Urinary bladder (tissue), 4 donors: ENCODE measurements around the gene SLC12A3. TPM values are rescaled to one million over a fixed set of nuclear protein-coding genes. Genes with fewer than 3 reads are reported as not detected.

Experiments
- DNase-seq: peaks from one replicate; pipeline ENCODE4 v3.0.0-alpha.2; 2015; ENCODE audit errors: extremely low spot score
- H3K27ac ChIP-seq: one replicate; pipeline ENCODE4 v1.5.1; 2013; ENCODE audit warnings: low read depth, mild to moderate bottlenecking, moderate library complexity
- H3K36me3 ChIP-seq: one replicate; pipeline ENCODE4 v1.6.1; 2013; ENCODE audit warnings: mild to moderate bottlenecking, moderate library complexity; ENCODE audit not compliant: insufficient read depth
- H3K4me1 ChIP-seq: one replicate; pipeline ENCODE4 v1.6.1; 2013; ENCODE audit warnings: mild to moderate bottlenecking, moderate library complexity; ENCODE audit not compliant: insufficient read depth
- H3K4me3 ChIP-seq: one replicate; pipeline ENCODE4 v1.5.1; 2013; ENCODE audit warnings: low read depth, low read length
- WGBS: extraction: QIAGEN DNeasy Blood & Tissue Kit; methylation state at CpG from one replicate; pipeline ENCODE4 v1.1.7; 2013; 5-methylcytosine and 5-hydroxymethylcytosine counted together
- polyA plus RNA-seq: library from polyadenylated mRNA; stranded (reverse); fragments of 200-250 nt; gene quantifications from one replicate; pipeline ENCODE4 v1.2.3, GENCODE V29; 2013
- total RNA-seq: library from RNA; depleted of rRNA; stranded (reverse); fragments of >200 nt; gene quantifications from one replicate; pipeline ENCODE4 v1.2.3, GENCODE V29; 2014
- donor health status: healthy with polysubstance abuse.
- donor health status: healthy.

SLC12A3 gene
- total and polyA plus RNA-seq, 2 donors, result 0.06 to 0.16 TPM

- Histone ChIP-seq H3K27ac (no peak overlapping the region), H3K4me3 (no peak overlapping the region), H3K36me3 (peaks cover 2% of the 10 kb centered on the region), H3K4me1 (no peaks in the 10 kb centered on the region)
- no peak for DNase-seq
- WGBS, result 91% methylated on average over 9 of the region's 9 CpGs
These were observed 26.2 kb upstream of the SLC12A3 start for GRCh38 chr16:56838622-56839337.

GRCh38 chr16:56841233-56841632 lies 23.8 kb upstream of the SLC12A3 start:
- Histone ChIP-seq H3K36me3 (peaks cover 5% of the 10 kb centered on the region), H3K4me3 (no peak overlapping the region), H3K4me1 (no peaks in the 10 kb centered on the region), H3K27ac (no peak overlapping the region)
- no peak for DNase-seq
- WGBS, result 83% methylated on average over 2 of the region's 2 CpGs

GRCh38 chr16:56841659-56842058 lies 23.3 kb upstream of the SLC12A3 start:
- peaks cover 5% of the 10 kb centered on the region for H3K36me3 ChIP-seq

GRCh38 chr16:56842133-56842532 lies 22.9 kb upstream of the SLC12A3 start:
- Histone ChIP-seq H3K27ac (no peak overlapping the region), H3K36me3 (peaks cover 5% of the 10 kb centered on the region), H3K4me3 (no peak overlapping the region), H3K4me1 (no peaks in the 10 kb centered on the region)
- no peak for DNase-seq

More at GRCh38 chr16:56841659-56842058, 23.3 kb upstream of the SLC12A3 start:
- no peak overlapping the region for H3K27ac ChIP-seq
- no peaks in the 10 kb centered on the region for H3K4me1 ChIP-seq
- WGBS, result 93% methylated on average over 10 of the region's 10 CpGs
- no peak for DNase-seq
- H3K4me3 ChIP-seq, result no peak overlapping the region

- no peaks in the 10 kb centered on the region for H3K4me1 ChIP-seq
- no peak for DNase-seq
- H3K36me3 ChIP-seq, result peaks cover 5% of the 10 kb centered on the region
- H3K27ac ChIP-seq, result no peak overlapping the region
- 94% methylated on average over 6 of the region's 6 CpGs for WGBS
- H3K4me3 ChIP-seq, result no peak overlapping the region
These were observed 21.0 kb upstream of the SLC12A3 start for GRCh38 chr16:56844056-56844455.

- Histone ChIP-seq H3K36me3 (peaks cover 3% of the 10 kb centered on the region), H3K4me1 (no peaks in the 10 kb centered on the region), H3K4me3 (no peak overlapping the region), H3K27ac (no peak overlapping the region)
- 57% methylated on average over 9 of the region's 9 CpGs for WGBS
- DNase-seq, result no peak
These were observed 17.7 kb upstream of the SLC12A3 start for GRCh38 chr16:56847173-56847910.

GRCh38 chr16:56848029-56848936 lies 16.7 kb upstream of the SLC12A3 start:
- DNase-seq, result no peak
- no peak overlapping the region for H3K27ac ChIP-seq
- 79% methylated on average over 11 of the region's 11 CpGs for whole genome bisulfite sequencing
- H3K4me1 ChIP-seq, result no peaks in the 10 kb centered on the region
- no peak overlapping the region for H3K4me3 ChIP-seq
- H3K36me3 ChIP-seq, result peaks cover 3% of the 10 kb centered on the region

GRCh38 chr16:56848955-56849689 lies 15.9 kb upstream of the SLC12A3 start:
- 48% methylated on average over 7 of the region's 7 CpGs for WGBS
- no peak overlapping the region for H3K27ac ChIP-seq
- DNase-seq, result no peak
- no peaks in the 10 kb centered on the region for H3K4me1 ChIP-seq
- H3K4me3 ChIP-seq, result no peak overlapping the region
- H3K36me3 ChIP-seq, result peaks cover 3% of the 10 kb centered on the region

- 92% methylated on average over 11 of the region's 11 CpGs for WGBS
- DNase-seq, result no peak
- H3K4me3 ChIP-seq, result no peak overlapping the region
- no peaks in the 10 kb centered on the region for H3K4me1 ChIP-seq
- H3K36me3 ChIP-seq, result no peaks in the 10 kb centered on the region
- H3K27ac ChIP-seq, result no peak overlapping the region
These were observed 15.0 kb upstream of the SLC12A3 start for GRCh38 chr16:56849690-56850680.

GRCh38 chr16:56851671-56852400 lies 13.2 kb upstream of the SLC12A3 start:
- Histone ChIP-seq H3K36me3 (no peaks in the 10 kb centered on the region), H3K4me1 (no peaks in the 10 kb centered on the region), H3K4me3 (no peak overlapping the region), H3K27ac (no peak overlapping the region)
- 64% methylated on average over 8 of the region's 8 CpGs for WGBS
- no peak for DNase-seq

- H3K4me1 ChIP-seq, result no peaks in the 10 kb centered on the region
- no peaks in the 10 kb centered on the region for H3K36me3 ChIP-seq
- no peak overlapping the region for H3K27ac ChIP-seq
- no peak overlapping the region for H3K4me3 ChIP-seq
- DNase-seq, result no peak
- WGBS, result 68% methylated on average over 3 of the region's 3 CpGs
These were observed 12.6 kb upstream of the SLC12A3 start for GRCh38 chr16:56852401-56852730.

- no peaks in the 10 kb centered on the region for H3K36me3 ChIP-seq
- H3K4me3 ChIP-seq, result no peak overlapping the region
- WGBS, result 97% methylated on average over 11 of the region's 11 CpGs
- no peak for DNase-seq
- H3K4me1 ChIP-seq, result no peaks in the 10 kb centered on the region
- H3K27ac ChIP-seq, result no peak overlapping the region
These were observed 12.0 kb upstream of the SLC12A3 start for GRCh38 chr16:56852968-56853367.
